Mammary epithelial cell (primary cell): Measurements from ENCODE around the gene PTPRM.

Source experiments
- EZH2 ChIP-seq: IDR thresholded peaks from 2 replicates; pipeline ENCODE4 v1.6.1; 2012; ENCODE audit warnings: low read length, inconsistent platforms, borderline replicate concordance
- TF ChIP-seq, protein P1 (sequence below), 2 donors: IDR thresholded peaks in 1 of 2; conservative IDR thresholded peaks in 1 of 2; 2 replicates each; pipeline ENCODE4 v1.5.1; 2011 to 2012; ENCODE audit warnings: inconsistent platforms in 2 of 2, low read length in 2 of 2, mild to moderate bottlenecking in 2 of 2, control low read depth in 1 of 2, low read depth in 1 of 2; ENCODE audit not compliant: insufficient read depth in 1 of 2; ENCODE audit errors: extremely low read depth in 1 of 2

DNA sequence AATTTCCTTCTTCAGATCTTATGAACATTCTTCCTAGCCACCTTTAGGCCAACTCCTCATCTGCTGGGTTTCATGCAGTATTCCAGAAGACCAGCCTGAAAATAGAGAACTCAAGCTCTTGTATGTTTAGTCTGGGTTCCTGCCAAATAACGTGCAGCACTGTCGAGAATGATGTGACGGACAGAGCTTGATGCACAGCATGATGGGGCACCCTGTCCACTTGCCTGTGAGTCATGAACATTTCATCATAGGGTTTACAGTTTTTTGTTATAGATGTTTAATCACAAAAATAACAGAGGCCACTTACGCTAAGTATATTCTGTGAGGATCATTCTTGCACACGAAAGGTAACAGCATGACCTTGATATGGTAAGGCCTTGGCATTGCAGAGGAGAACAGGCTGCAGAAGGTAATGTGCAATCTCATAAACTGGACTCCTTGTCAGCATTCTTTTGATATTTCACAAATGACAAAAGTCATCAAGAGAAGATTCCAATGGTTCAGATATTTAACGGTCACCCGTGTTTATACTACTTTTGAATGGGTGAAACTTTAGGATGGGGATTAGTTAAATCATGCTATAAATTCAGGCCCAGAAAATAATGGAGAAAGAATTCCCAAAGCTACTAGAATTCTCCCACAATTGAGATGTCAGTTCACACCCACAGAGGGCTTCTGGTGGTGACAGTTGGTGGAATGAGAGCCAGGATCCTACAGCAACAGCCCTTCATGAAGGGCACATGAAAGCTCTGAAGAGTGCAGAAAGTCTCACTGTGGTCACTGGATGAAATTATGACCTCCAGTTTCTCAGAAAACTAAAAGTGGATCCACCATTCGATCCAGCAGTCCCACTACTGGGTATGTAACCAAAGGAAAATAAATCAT is 646.0 kb downstream of the PTPRM start:
- TF ChIP-seq, protein P1, sequence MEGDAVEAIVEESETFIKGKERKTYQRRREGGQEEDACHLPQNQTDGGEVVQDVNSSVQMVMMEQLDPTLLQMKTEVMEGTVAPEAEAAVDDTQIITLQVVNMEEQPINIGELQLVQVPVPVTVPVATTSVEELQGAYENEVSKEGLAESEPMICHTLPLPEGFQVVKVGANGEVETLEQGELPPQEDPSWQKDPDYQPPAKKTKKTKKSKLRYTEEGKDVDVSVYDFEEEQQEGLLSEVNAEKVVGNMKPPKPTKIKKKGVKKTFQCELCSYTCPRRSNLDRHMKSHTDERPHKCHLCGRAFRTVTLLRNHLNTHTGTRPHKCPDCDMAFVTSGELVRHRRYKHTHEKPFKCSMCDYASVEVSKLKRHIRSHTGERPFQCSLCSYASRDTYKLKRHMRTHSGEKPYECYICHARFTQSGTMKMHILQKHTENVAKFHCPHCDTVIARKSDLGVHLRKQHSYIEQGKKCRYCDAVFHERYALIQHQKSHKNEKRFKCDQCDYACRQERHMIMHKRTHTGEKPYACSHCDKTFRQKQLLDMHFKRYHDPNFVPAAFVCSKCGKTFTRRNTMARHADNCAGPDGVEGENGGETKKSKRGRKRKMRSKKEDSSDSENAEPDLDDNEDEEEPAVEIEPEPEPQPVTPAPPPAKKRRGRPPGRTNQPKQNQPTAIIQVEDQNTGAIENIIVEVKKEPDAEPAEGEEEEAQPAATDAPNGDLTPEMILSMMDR (conservative IDR thresholded peaks at IDR 0.05 in 1 of 2, IDR thresholded peaks at IDR 0.05 in 1 of 2; ENCODE audit: extremely low read depth in 1 of 2, insufficient read depth in 1 of 2, low read depth in 1 of 2, low read length in 2 of 2), result no peak
- no peak for TF ChIP-seq EZH2
